Activated naive CD8-positive, alpha-beta T cell treated with anti-CD3 and anti-CD28 coated beads, Interleukin-2, amount 10 ng/mL, durations not matched to agents 7 days and 5 days (primary cell): ENCODE results near the gene DSCAM. TPM values are rescaled to one million over a fixed set of nuclear protein-coding genes. Genes with fewer than 3 reads are reported as not detected.
"Not testable (repeated sequence)": the region's sequence is repeated elsewhere in the genome, so short reads cannot be mapped to it uniquely, and the experiment has no call there.

ENCODE experiments used
- ATAC-seq: fragments of 150-1000 bp; cut with Tn5 transposase; one replicate; pipeline ENCODE4 v1.10.0; 2021; ENCODE audit warnings: low read depth, moderate library complexity
- POLR2A ChIA-PET: fragments of 350-600 bp; sonication (Branson Sonifier 250); formaldehyde crosslinking; loops from one replicate; lab custom pipeline; 2021; ENCODE audit warnings: antibody characterized with exemption; lab: Charles Lee
- DNase-seq: peaks from one replicate; pipeline ENCODE4 v3.0.0; 2021
- H3K27ac Mint-ChIP-seq: one replicate; pipeline ENCODE4 v1.8.0; 2022; ENCODE audit warnings: mild to moderate bottlenecking, mixed read lengths
- H3K27me3 Mint-ChIP-seq: one replicate; pipeline ENCODE4 v1.8.0; 2022; ENCODE audit warnings: mild to moderate bottlenecking, moderate library complexity, mixed read lengths
- H3K36me3 Mint-ChIP-seq: one replicate; pipeline ENCODE4 v1.8.0; 2021; ENCODE audit warnings: mild to moderate bottlenecking, mixed read lengths
- H3K4me1 Mint-ChIP-seq: one replicate; pipeline ENCODE4 v1.8.0; 2021; ENCODE audit warnings: mixed read lengths
- H3K4me3 Mint-ChIP-seq: one replicate; pipeline ENCODE4 v1.8.0; 2022; ENCODE audit warnings: mild to moderate bottlenecking, moderate library complexity, mixed read lengths
- H3K9me3 Mint-ChIP-seq: one replicate; pipeline ENCODE4 v1.8.0; 2021; ENCODE audit warnings: mixed read lengths
- total RNA-seq, 2 experiments: library from RNA; stranded (reverse); gene quantifications; one replicate each; pipeline ENCODE4 v1.2.3, GENCODE V29; 2021

The DSCAM gene
- total RNA-seq, 2 experiments from 2014 or later = not detected

DNA sequence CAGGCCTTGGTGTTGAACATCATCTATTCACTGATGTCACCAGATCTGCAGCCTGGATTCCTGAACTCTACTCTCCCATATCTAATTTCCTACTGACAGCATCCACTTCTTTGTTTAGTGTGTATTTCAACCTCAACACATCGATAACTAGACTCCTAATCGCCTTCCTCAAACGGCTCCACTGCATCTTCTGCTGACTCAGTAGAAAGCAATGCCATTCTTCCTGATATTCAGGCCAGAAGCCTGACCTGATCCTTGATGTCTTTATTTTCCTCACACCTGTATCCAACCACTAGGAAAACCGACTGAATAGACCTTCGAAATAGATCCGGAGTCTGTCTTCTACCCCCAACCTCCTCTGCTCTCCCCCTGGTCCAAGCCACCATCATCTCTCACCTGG is 512.8 kb downstream of the DSCAM start:
- peaks cover 6% of the 10 kb centered on the region for H3K9me3 Mint-ChIP-seq
- no peaks in the 10 kb centered on the region for H3K27me3 Mint-ChIP-seq
- POLR2A ChIA-PET = no interaction called here
- no peaks in the 10 kb centered on the region for H3K36me3 Mint-ChIP-seq
- no peak overlapping the region for H3K27ac Mint-ChIP-seq
- no peak overlapping the region for H3K4me3 Mint-ChIP-seq
- no peaks in the 10 kb centered on the region for H3K4me1 Mint-ChIP-seq
- no peak for DNase-seq
- ATAC-seq = no peak

DNA sequence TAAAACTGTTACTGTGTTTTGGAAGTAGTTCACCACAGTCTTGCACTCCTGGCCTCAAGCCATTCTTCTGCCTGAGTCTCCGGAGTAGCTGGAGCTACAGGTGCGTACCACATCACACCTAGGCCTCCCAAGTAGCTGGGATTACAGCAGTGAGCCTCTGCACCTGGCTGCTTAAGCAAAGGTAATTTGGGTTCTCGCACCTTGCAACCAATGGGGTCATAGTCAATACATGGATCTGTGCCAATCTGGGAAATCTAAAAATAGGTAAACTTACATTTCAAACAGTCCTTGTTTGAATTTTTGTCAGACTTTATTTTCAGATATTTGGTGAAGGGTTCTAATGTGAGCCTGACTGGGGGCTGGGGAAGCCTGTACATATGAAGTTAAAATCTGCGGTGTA is 513.2 kb downstream of the DSCAM start:
- no peaks in the 10 kb centered on the region for H3K27me3 Mint-ChIP-seq
- no peak overlapping the region for H3K27ac Mint-ChIP-seq
- POLR2A ChIA-PET = no interaction called here
- H3K9me3 Mint-ChIP-seq = peaks cover 6% of the 10 kb centered on the region
- ATAC-seq (no peak), DNase-seq (no peak)
- no peaks in the 10 kb centered on the region for H3K4me1 Mint-ChIP-seq
- no peak overlapping the region for H3K4me3 Mint-ChIP-seq
- no peaks in the 10 kb centered on the region for H3K36me3 Mint-ChIP-seq

DNA sequence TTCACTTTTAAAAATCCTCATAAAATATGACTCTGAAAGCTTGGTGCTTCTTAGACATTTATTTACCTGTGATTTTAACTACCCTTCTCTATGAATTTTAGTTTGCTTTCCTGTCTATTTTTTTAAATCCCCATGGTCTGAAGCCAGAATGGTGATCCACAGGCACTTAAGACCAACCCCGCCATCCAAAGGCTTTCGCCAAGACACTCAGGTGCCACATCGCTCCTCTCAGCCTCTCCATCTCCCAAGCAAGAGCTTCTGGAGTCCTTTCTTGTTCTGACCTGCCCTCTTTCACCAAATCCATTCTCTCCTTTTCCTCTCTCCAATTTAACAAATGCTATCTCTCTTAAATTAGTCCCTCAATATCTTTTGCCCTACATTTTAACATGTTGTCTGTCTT is 515.2 kb downstream of the DSCAM start:
- H3K9me3 Mint-ChIP-seq = peaks cover 4% of the 10 kb centered on the region

DNA sequence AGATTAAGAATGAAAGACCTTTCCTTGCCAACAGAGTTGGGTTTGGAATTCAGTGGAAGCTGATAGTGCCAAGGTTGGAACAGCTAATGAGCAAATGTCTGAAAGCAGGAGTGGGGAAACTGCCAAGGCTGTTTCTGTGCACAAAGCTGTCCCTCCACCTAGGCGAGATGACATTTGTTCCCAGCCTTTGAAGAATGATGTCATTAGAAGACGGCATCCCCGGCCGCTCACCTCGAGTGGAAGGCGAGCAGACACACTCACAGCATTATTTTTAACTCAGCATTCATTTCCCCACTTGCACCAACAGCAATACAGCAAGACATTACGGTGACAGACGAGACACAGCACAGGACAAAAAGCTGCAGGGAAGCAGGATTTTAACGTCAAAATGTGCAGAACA is 515.8 kb downstream of the DSCAM start:
- ATAC-seq (no peak), DNase-seq (no peak)
- H3K9me3 Mint-ChIP-seq = peaks cover 4% of the 10 kb centered on the region

More for the DNA sequence above, 515.2 kb downstream of the DSCAM start:
- Mint-ChIP-seq H3K27ac (no peak overlapping the region), H3K4me1 (no peaks in the 10 kb centered on the region), H3K36me3 (no peaks in the 10 kb centered on the region), H3K27me3 (no peaks in the 10 kb centered on the region), H3K4me3 (no peak overlapping the region)
- DNase-seq = no peak
- POLR2A ChIA-PET = no interaction called here
- ATAC-seq = no peak

DNA sequence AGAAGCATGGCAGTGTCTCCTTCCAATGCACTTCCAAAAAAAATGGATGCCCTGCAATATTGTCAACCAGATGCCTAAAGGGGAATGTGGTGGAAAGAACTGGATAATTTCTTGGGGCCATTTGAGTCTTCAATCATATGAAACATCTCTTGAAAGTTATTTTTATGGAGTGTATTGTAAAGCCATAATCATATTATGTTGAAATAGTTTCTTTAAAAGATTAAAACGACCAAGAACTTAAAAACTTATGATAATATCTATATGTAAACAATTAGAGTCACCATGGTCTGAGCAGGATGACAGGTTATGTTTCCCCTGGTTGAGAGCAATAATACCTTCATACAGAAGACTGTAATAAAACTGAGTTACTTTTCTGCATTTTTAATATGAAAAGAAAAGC is 522.6 kb downstream of the DSCAM start:
- POLR2A ChIA-PET = no interaction called here
- Mint-ChIP-seq H3K4me3 (no peak overlapping the region), H3K27me3 (no peaks in the 10 kb centered on the region), H3K36me3 (no peaks in the 10 kb centered on the region), H3K27ac (no peak overlapping the region), H3K4me1 (no peaks in the 10 kb centered on the region), H3K9me3 (peaks cover 6% of the 10 kb centered on the region)
- ATAC-seq (no peak), DNase-seq (no peak)

More for the DNA sequence above, 515.8 kb downstream of the DSCAM start:
- Mint-ChIP-seq H3K36me3 (no peaks in the 10 kb centered on the region), H3K27ac (no peak overlapping the region), H3K27me3 (no peaks in the 10 kb centered on the region), H3K4me3 (no peak overlapping the region), H3K4me1 (no peaks in the 10 kb centered on the region)
- POLR2A ChIA-PET = no interaction called here

DNA sequence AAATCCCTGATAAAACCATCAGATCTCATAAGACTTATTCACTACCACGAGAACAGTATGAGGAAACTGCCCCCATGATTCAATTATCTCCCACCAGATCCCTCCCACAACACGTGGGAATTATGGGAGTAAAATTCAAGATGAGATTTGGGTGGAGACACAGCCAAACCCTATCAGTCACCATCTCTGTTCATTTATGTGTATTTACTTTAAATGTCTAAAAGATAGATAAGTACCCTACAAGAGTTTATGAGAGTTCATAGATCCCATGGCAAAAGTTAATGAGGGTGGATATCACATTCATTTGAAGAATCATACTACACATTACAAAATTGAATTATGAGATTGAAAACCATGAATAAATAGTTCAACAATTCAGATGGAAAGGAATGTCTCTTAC is 526.2 kb downstream of the DSCAM start:
- not testable (repeated sequence) for H3K9me3 Mint-ChIP-seq, ATAC-seq, H3K4me3 Mint-ChIP-seq

DNA sequence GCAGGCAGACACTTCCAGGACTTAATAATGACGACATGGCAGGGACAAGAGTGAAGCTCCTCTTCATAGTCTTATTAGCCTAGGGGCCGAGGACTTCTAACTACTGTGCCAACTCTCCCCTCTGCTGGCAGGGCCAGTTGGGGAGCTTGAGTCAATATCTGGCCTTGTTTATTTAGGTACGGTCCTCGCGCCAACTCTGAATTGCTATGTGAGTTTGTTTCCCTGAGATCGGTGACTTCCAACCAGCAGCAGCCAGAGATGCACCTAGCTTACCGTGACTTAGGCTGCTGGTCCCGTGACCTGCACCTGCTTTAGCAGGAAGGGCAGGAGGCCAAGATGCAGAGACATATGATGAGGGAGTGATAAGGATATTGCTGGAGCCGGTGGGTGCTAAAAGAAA is 528.6 kb downstream of the DSCAM start:
- H3K27me3 Mint-ChIP-seq = no peaks in the 10 kb centered on the region
- H3K9me3 Mint-ChIP-seq = peaks cover 6% of the 10 kb centered on the region
- DNase-seq = no peak
- H3K36me3 Mint-ChIP-seq = no peaks in the 10 kb centered on the region
- ATAC-seq = no peak
- H3K27ac Mint-ChIP-seq = no peak overlapping the region
- H3K4me1 Mint-ChIP-seq = no peaks in the 10 kb centered on the region
- POLR2A ChIA-PET = no interaction called here
- H3K4me3 Mint-ChIP-seq = no peak overlapping the region

More for the DNA sequence above, 526.2 kb downstream of the DSCAM start:
- H3K27ac Mint-ChIP-seq, H3K36me3 Mint-ChIP-seq, H3K27me3 Mint-ChIP-seq, POLR2A ChIA-PET, DNase-seq, H3K4me1 Mint-ChIP-seq: not testable (repeated sequence)

DNA sequence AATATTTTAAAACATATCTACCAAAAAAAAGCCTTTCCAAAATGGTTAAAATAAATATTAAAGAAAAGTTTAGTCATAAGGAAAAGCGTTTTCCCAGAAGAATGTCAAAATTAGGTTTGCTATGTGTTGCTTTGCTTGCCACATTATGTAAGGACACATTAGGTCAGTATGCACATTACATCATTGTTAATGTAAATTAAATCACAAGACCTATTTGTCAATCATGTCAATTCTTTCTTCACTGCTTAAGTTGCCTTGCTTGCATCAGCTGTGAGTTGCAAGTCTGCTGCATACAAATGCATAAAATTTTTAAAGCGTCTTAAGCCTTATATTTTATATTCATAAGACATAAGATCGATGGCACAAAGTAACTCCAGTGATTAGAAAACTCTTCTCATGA is 530.9 kb downstream of the DSCAM start:
- Mint-ChIP-seq H3K9me3 (peaks cover 1% of the 10 kb centered on the region), H3K27ac (no peak overlapping the region), H3K36me3 (no peaks in the 10 kb centered on the region), H3K27me3 (no peaks in the 10 kb centered on the region), H3K4me3 (no peak overlapping the region), H3K4me1 (no peaks in the 10 kb centered on the region)
- POLR2A ChIA-PET = no interaction called here
- ATAC-seq (no peak), DNase-seq (no peak)

DNA sequence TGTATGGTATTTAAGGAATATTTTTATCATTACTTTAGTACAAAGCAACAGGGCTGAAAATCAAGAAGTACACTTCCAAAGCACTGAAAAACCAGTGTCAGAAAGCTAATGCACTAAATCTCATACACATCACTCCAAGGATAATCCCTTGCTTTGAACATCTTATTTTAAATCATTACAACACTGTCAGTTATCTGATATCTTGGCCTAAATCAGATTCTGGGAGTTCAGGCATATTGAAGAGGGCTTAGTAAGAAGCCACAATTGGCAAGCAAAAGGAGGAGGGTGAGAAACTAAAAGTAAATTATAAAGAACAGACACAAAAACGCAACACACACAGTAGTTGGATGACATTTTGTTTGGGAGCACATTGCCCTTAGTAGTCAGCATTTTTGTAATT is 531.3 kb downstream of the DSCAM start:
- no peaks in the 10 kb centered on the region for H3K27me3 Mint-ChIP-seq
- no peaks in the 10 kb centered on the region for H3K9me3 Mint-ChIP-seq
- no peaks in the 10 kb centered on the region for H3K4me1 Mint-ChIP-seq
- POLR2A ChIA-PET = no interaction called here
- no peak overlapping the region for H3K4me3 Mint-ChIP-seq
- no peaks in the 10 kb centered on the region for H3K36me3 Mint-ChIP-seq
- ATAC-seq = no peak
- H3K27ac Mint-ChIP-seq = no peak overlapping the region
- no peak for DNase-seq

DNA sequence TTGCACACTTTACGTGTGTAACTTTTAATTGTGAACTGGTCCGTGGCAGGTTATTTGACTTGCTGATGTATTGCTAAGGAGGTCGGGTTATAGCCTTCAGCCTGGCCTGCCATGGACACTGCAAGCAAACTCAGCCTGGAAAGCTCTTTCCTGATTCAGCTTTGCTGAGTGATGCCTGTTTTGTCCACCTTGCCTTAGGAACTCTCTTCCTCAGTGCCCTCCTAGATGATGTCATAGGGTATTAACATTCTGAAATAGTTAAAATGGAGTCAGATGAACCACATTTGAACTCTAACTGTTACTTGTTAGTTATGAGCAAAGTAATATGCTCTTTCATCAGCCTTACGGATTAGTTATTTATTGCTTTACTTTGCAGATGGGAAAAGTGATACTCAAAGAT is 533.7 kb downstream of the DSCAM start:
- no peaks in the 10 kb centered on the region for H3K36me3 Mint-ChIP-seq
- H3K9me3 Mint-ChIP-seq = peaks cover 4% of the 10 kb centered on the region
- no peaks in the 10 kb centered on the region for H3K27me3 Mint-ChIP-seq
- POLR2A ChIA-PET = no interaction called here
- H3K27ac Mint-ChIP-seq = no peak overlapping the region
- DNase-seq (no peak), ATAC-seq (no peak)
- no peaks in the 10 kb centered on the region for H3K4me1 Mint-ChIP-seq
- H3K4me3 Mint-ChIP-seq = no peak overlapping the region

DNA sequence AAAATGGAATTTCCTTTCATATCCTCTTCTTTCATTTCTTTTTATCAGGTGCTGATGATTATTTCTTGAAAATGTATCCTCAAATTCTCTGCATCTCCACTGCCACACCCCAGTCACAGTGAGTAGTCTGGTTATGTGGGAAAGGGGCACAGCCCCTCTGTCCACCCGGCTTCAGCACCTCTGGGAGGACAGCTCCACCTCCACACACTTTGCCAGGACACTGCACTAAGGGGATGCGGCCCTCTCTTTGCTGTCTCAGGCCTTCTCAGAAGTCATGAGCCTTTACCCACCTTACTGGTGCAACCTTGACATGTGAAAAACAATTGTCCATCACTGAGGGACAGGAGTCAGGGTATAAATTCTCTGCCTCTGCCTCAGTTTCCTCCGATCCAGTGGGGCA is 546.7 kb downstream of the DSCAM start:
- Mint-ChIP-seq H3K4me1 (no peaks in the 10 kb centered on the region), H3K27ac (no peak overlapping the region), H3K27me3 (no peaks in the 10 kb centered on the region), H3K9me3 (peaks cover 19% of the 10 kb centered on the region), H3K4me3 (no peak overlapping the region), H3K36me3 (no peaks in the 10 kb centered on the region)
- no peak for ATAC-seq
- POLR2A ChIA-PET = no interaction called here
- DNase-seq = no peak

DNA sequence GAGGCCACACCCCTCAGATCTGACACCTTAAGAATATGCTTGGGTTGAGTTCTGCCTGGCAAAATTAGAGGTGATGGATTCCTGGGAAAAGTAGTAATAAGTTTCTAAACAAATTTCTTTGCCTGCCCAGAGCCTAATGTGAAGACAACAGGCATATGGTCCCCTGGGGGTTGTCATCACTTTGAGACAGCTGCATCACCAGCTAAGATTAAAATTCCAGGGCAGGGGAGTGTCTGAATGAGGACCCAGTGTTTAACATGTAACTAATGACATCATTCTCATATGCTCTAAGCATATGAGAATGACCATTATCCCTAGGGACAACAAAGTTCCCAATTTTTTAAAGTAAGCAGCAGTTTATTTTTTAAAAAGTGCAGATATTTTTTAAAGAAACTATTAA is 547.5 kb downstream of the DSCAM start:
- DNase-seq = no peak
- no peak overlapping the region for H3K27ac Mint-ChIP-seq
- no peak for ATAC-seq
- H3K9me3 Mint-ChIP-seq = peaks cover 22% of the 10 kb centered on the region
- no peaks in the 10 kb centered on the region for H3K27me3 Mint-ChIP-seq
- H3K4me3 Mint-ChIP-seq = no peak overlapping the region
- H3K4me1 Mint-ChIP-seq = no peaks in the 10 kb centered on the region
- POLR2A ChIA-PET = no interaction called here
- H3K36me3 Mint-ChIP-seq = no peaks in the 10 kb centered on the region

DNA sequence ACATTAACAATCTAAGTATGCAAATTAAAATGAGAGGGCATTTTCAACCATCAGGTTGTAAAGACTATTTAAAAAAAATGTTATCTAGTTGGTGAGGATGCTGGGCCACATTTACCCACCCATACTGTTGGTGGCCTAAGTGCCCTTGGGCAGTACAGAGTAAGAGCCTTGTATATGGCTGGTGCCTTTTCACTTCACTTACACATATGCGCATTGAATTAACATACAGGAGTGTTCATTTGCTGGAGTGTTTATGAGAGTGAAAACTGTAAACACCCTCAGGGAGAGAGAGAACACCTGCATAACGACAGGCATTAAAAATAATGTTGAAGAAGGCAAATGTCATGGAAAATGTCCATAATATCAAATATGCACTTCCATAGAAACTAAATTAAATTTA is 552.6 kb downstream of the DSCAM start:
- Mint-ChIP-seq H3K4me3 (no peak overlapping the region), H3K4me1 (no peaks in the 10 kb centered on the region), H3K9me3 (peaks cover 4% of the 10 kb centered on the region), H3K27me3 (no peaks in the 10 kb centered on the region), H3K36me3 (no peaks in the 10 kb centered on the region), H3K27ac (no peak overlapping the region)
- DNase-seq = no peak
- ATAC-seq = no peak
- POLR2A ChIA-PET = no interaction called here

DNA sequence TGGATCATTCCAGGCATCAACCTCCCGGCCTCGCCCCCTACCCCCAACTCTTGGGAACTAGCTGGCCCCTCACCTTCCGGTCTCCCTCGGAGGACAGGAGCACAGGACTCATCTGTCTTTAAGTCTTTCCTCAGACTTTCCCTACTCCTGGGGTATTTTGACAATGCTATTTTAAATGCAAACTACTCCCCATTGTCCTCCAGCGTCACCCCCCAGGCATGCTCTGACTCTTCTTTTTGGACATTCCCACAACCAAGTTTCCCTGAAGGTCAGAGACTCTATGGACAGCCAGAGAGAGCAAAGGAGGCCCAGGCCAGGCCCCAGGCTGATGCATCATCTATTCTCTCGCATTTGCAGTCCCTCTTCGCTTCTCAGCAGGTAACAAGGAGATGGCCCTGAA is 555.4 kb downstream of the DSCAM start:
- Mint-ChIP-seq H3K4me1 (no peaks in the 10 kb centered on the region), H3K27ac (no peak overlapping the region), H3K36me3 (no peaks in the 10 kb centered on the region), H3K9me3 (peaks cover 4% of the 10 kb centered on the region), H3K27me3 (no peaks in the 10 kb centered on the region), H3K4me3 (no peak overlapping the region)
- POLR2A ChIA-PET = no interaction called here
- DNase-seq = no peak
- ATAC-seq = no peak

DNA sequence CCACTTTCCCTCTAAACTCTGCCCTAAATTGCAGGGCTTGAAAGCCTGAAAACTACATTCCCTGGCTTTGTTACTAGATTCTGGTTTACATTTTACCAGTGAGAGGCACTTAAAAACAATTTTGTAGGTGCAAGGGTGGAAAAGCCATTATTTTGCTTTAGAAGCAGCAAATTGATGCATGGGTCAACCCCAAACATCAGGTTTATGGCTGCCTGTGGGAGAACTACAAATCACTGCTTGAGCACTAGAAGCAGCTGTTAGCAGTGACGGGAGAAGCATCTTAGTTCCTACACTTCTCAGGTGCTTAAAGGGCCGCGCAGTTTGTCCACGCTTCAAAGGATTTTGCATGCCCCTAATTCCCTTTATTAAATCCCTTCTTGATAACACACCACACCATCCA is 562.5 kb downstream of the DSCAM start:
- Mint-ChIP-seq H3K9me3 (peaks cover 1% of the 10 kb centered on the region), H3K4me3 (no peak overlapping the region), H3K4me1 (no peaks in the 10 kb centered on the region), H3K27me3 (no peaks in the 10 kb centered on the region), H3K27ac (no peak overlapping the region), H3K36me3 (no peaks in the 10 kb centered on the region)
- ATAC-seq (no peak), DNase-seq (no peak)
- POLR2A ChIA-PET = no interaction called here
